ENCODE results near the gene GTF2H4. TPM values are rescaled to one million over a fixed set of nuclear protein-coding genes. Genes with fewer than 3 reads are reported as not detected.
A peak's percentile ranks its signal among the peaks of the same experiment; 100 is the strongest.

GTF2H4 gene
- total and polyA plus RNA-seq, 10 of the 15 experiments (the other 5 are each of a cell fraction or from before 2014, with no cell fraction given): 1.1 to 43.8 (median 18.9) TPM

DNA sequence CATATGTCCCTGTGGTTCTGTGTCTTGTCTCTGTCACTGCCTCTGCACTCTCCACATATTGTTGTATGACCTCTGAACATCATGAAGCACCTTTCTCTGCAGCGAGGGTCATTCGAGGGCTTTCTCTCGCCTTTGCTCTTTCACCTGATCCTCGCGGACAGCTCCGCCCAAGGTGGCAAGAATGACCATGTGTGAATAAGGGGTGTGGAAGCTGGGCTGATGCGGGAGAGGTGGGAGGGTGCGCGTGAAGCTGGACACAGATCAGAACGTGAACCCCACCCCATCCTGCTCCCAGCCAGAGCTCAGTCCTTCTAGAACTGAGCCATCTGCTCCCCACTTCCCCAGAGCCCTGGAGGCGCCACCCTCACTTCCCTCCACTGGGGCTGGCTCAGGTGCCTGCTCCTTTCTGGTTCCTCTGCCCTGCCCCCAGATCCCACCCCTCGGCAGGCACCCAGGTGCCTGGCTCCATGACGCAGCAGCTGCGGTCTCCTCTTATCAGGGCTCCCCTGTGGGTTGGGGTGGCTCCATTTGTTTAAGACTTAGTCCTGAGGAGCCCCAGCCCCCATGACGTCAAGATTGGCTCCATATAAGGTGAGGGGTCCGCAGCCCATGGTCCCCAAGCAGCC lies 32.5 kb downstream of the GTF2H4 start, which contains the start of gene MUCL3 (continued):
- no peak for TF ChIP-seq E4F1 (IDR thresholded peaks at IDR 0.05; ENCODE audit: borderline replicate concordance, partially characterized antibody)
- TF ChIP-seq STAT1 (conservative IDR thresholded peaks at IDR 0.05): no peak

DNA sequence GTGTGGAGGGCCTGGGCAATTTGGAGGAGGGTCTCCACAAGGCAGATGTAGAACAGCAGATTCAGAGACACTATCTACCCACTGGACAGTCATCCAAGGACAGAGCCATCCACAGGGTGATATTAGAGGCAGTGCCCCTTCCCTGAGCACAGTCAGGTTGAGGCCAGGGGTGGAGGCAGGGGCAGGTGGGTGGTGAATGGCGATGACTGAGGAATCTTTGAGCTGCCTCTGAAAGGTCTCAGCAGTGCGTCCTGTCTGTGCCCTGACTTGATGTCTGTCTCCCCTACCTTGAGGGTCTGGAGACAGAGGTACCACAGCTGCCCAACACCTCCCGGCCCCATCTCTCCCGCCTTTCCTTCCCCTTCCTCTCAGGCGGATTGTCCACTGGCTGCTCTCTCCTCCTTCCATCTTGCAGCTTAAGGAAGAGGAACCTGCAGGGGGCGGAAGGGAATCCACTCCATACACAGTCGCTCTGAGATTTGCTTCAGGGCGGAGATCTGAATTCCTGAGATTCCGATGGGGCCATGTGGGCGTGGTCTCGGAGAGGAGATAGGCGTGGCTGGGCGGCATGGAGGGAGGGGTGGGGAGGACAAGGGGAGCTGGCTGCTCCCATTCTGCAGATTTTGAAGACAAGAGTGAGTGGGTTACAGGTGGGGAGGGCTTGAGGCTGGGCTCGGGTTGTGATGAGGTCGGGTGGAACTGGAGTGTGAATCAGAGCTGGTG lies 34.5 kb downstream of the GTF2H4 start:
- Histone ChIP-seq H3K27ac (ENCODE audit: control insufficient read depth, insufficient read depth) (no peak overlapping the region), H3K79me2 (ENCODE audit: control insufficient read depth, insufficient read depth, low read length) (no peaks in the 10 kb centered on the region), H4K20me1 (ENCODE audit: control insufficient read depth, insufficient read depth) (no peaks in the 10 kb centered on the region; the same call in 1 of the 2 replicates), H3K4me1 (ENCODE audit: control insufficient read depth, insufficient read depth, low read length) (no peaks in the 10 kb centered on the region), H3K4me3 (no peak overlapping the region), H2AFZ (ENCODE audit: control insufficient read depth, low read depth, low read length) (no peak overlapping the region), H3K4me2 (ENCODE audit: control insufficient read depth, insufficient read depth) (no peak overlapping the region), H3K9me3 (replicated peaks; ENCODE audit: control insufficient read depth, insufficient read depth, low read length) (no peaks in the 10 kb centered on the region), H3K36me3 (ENCODE audit: control insufficient read depth in 2 of 2, insufficient read depth in 2 of 2, low read length in 1 of 2) (no peaks in the 10 kb centered on the region), H3K27me3 (replicated peaks in 1 of 2; ENCODE audit: control insufficient read depth in 2 of 2, insufficient read depth in 2 of 2, low read length in 1 of 2) (peaks cover 0 to 3% of the 10 kb centered on the region in 2 experiments; a peak in 3 of 4 replicates), H3K9ac (ENCODE audit: control insufficient read depth, insufficient read depth, low read length) (no peak overlapping the region)
- DNase-seq (ENCODE audit: low read depth, low spot score): no peak
- no peak for ATAC-seq
- TF ChIP-seq, protein P1, sequence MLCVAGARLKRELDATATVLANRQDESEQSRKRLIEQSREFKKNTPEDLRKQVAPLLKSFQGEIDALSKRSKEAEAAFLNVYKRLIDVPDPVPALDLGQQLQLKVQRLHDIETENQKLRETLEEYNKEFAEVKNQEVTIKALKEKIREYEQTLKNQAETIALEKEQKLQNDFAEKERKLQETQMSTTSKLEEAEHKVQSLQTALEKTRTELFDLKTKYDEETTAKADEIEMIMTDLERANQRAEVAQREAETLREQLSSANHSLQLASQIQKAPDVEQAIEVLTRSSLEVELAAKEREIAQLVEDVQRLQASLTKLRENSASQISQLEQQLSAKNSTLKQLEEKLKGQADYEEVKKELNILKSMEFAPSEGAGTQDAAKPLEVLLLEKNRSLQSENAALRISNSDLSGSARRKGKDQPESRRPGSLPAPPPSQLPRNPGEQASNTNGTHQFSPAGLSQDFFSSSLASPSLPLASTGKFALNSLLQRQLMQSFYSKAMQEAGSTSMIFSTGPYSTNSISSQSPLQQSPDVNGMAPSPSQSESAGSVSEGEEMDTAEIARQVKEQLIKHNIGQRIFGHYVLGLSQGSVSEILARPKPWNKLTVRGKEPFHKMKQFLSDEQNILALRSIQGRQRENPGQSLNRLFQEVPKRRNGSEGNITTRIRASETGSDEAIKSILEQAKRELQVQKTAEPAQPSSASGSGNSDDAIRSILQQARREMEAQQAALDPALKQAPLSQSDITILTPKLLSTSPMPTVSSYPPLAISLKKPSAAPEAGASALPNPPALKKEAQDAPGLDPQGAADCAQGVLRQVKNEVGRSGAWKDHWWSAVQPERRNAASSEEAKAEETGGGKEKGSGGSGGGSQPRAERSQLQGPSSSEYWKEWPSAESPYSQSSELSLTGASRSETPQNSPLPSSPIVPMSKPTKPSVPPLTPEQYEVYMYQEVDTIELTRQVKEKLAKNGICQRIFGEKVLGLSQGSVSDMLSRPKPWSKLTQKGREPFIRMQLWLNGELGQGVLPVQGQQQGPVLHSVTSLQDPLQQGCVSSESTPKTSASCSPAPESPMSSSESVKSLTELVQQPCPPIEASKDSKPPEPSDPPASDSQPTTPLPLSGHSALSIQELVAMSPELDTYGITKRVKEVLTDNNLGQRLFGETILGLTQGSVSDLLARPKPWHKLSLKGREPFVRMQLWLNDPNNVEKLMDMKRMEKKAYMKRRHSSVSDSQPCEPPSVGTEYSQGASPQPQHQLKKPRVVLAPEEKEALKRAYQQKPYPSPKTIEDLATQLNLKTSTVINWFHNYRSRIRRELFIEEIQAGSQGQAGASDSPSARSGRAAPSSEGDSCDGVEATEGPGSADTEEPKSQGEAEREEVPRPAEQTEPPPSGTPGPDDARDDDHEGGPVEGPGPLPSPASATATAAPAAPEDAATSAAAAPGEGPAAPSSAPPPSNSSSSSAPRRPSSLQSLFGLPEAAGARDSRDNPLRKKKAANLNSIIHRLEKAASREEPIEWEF (IDR thresholded peaks at IDR 0.05; ENCODE audit: insufficient replicate concordance, low read depth, low read length): no peak
- 0 out of 6 replicates have a peak, but pooled peaks of 2 of the 3 experiments have one; percentile 14 to 17 for TF ChIP-seq CTCF (IDR thresholded peaks at IDR 0.05 in 2 of 3, conservative IDR thresholded peaks at IDR 0.05 in 1 of 3; ENCODE audit: control insufficient read depth in 2 of 3, extremely low read depth in 1 of 3, insufficient read depth in 1 of 3, low read depth in 3 of 3, low read length in 3 of 3)
- ChIA-PET RAD21 (ENCODE audit: unreplicated experiment) (no interaction called here), POLR2A (no interaction called here), SMC1A (ENCODE audit: uncharacterized antibody, unreplicated experiment) (no interaction called here), CTCF (interaction anchor here (0.7 to 1.1 kb wide), 2 partner anchors 12 to 128 kb away, joined by 3 read pairs; no protein-coding TSS in a partner anchor)
- in situ Hi-C loops (cut with MboI) (no loop called here), intact Hi-C loops (cut with micrococcal nuclease; ENCODE audit: unreplicated experiment) (no loop called here)
- no peak for FAIRE-seq
- 12% methylated on average over 15 of the region's 15 CpGs for WGBS (ENCODE audit: insufficient coverage, insufficient replicate concordance, low lambda C conversion rate, missing lambda C conversion rate)
- BruUV-seq (replicated peaks): no TSS peak
